HCT116 (cell line): ENCODE results near the gene DCP2. TPM values are rescaled to one million over a fixed set of nuclear protein-coding genes. Genes with fewer than 3 reads are reported as not detected.

Source experiments
- ATAC-seq: fragments of 200-7000 bp; cut with Tn5 transposase; 2 replicates; pipeline ENCODE4 v1.9.1; 2020; ENCODE audit warnings: mild to moderate bottlenecking, moderate library complexity
- BruUV-seq: library from RNA; stranded (reverse); fragments of 400-500 nt; replicated peaks from 2 replicates; lab custom pipeline; 2021; lab: Mats Ljungman, UMichigan
- CTCF ChIA-PET: fragments of 300-600 bp; sonication (Branson Sonifier 250); formaldehyde crosslinking; loops from one replicate; lab custom pipeline; 2021; ENCODE audit warnings: antibody characterized with exemption; lab: Charles Lee
- POLR2A ChIA-PET: fragments of 300-600, 350-600 bp; sonication (Branson Sonifier 250); formaldehyde crosslinking; loops from one replicate; lab custom pipeline; 2021; ENCODE audit warnings: antibody characterized with exemption; lab: Charles Lee
- RAD21 ChIA-PET, 2 experiments: fragments of 300-600 bp; sonication (Branson Sonifier 250); formaldehyde crosslinking; loops; one replicate each; lab custom pipeline; 2023; ENCODE audit warnings: low total read pairs in 2 of 2; ENCODE audit not compliant: uncharacterized antibody in 2 of 2, unreplicated experiment in 2 of 2, low non-redundant PET in 1 of 2; lab: Charles Lee
- DNase-seq: peaks from one replicate; pipeline ENCODE4 v3.0.0-alpha.2; 2010; ENCODE audit warnings: low read depth, low spot score
- H2AFZ ChIP-seq: fragments of 200-600 bp; shearing (Covaris generic), sonication (generic); 2 replicates; pipeline ENCODE4 v1.6.1; 2017; ENCODE audit warnings: low read depth, mixed run types, mixed read lengths, antibody characterized with exemption, low read length; ENCODE audit not compliant: poor library complexity, severe bottlenecking
- H3K27ac ChIP-seq: 2 replicates; pipeline ENCODE4 v1.5.1; 2012; ENCODE audit warnings: low read depth, low read length
- H3K27me3 ChIP-seq: fragments of 200-600 bp; sonication (generic); 2 replicates; pipeline ENCODE4 v1.6.1; 2016; ENCODE audit warnings: mixed run types, low read length, mixed read lengths; ENCODE audit not compliant: insufficient read depth
- H3K36me3 ChIP-seq, 2 experiments: fragments of 200-500 bp in 1 of 2; fragments of 200-600 bp in 1 of 2; sonication (Bioruptor generic) in 1 of 2; sonication (generic) in 1 of 2; 2 replicates each; pipeline versions ENCODE4 v1.5.1 to v1.6.1; 2014 to 2016; ENCODE audit warnings: low read length in 2 of 2, inconsistent platforms in 1 of 2, mixed read lengths in 1 of 2, mixed run types in 1 of 2; ENCODE audit not compliant: insufficient read depth in 2 of 2, control insufficient read depth in 1 of 2
- H3K4me1 ChIP-seq, 2 experiments: fragments of 200-600 bp in 1 of 2; sonication (generic) in 1 of 2; 2 replicates each; pipeline versions ENCODE4 v1.5.1 to v1.6.1; 2012 to 2017; ENCODE audit warnings: low read length in 2 of 2, inconsistent platforms in 1 of 2, mild to moderate bottlenecking in 1 of 2, mixed read lengths in 1 of 2, mixed run types in 1 of 2, moderate library complexity in 1 of 2; ENCODE audit not compliant: insufficient read depth in 2 of 2, control insufficient read depth in 1 of 2
- H3K4me2 ChIP-seq: fragments of 200-600 bp; sonication (generic); 2 replicates; pipeline ENCODE4 v1.6.1; 2017; ENCODE audit warnings: mixed run types, low read length, mixed read lengths
- H3K4me3 ChIP-seq, 2 experiments: fragments of 200-600 bp in 1 of 2; sonication (generic) in 1 of 2; replicated peaks in 1 of 2; 2 replicates each; pipeline ENCODE4 v1.5.1; 2011 to 2016; ENCODE audit warnings: low read length in 2 of 2, control low read depth in 1 of 2, low read depth in 1 of 2, mild to moderate bottlenecking in 1 of 2, mixed read lengths in 1 of 2, mixed run types in 1 of 2
- H3K79me2 ChIP-seq: fragments of 200-600 bp; sonication (generic); 2 replicates; pipeline ENCODE4 v1.6.1; 2017; ENCODE audit warnings: mild to moderate bottlenecking, mixed run types, low read length, moderate library complexity, mixed read lengths; ENCODE audit not compliant: insufficient read depth
- H3K9ac ChIP-seq: fragments of 200-600 bp; sonication (generic); 2 replicates; pipeline ENCODE4 v1.6.1; 2016; ENCODE audit warnings: low read length, mixed read lengths
- H3K9me2 ChIP-seq: fragments of 200-600 bp; sonication (generic), shearing (Covaris generic); 2 replicates; pipeline ENCODE4 v1.6.1; 2017; ENCODE audit warnings: mixed run types, mild to moderate bottlenecking, moderate library complexity; ENCODE audit not compliant: insufficient read depth
- H3K9me3 ChIP-seq, 2 experiments: fragments of 200-500 bp in 1 of 2; fragments of 200-600 bp in 1 of 2; sonication (Bioruptor generic) in 1 of 2; sonication (generic) in 1 of 2; 2 replicates each; pipeline ENCODE4 v1.6.1; 2014 to 2017; ENCODE audit warnings: low read length in 2 of 2, mixed read lengths in 2 of 2, inconsistent platforms in 1 of 2, low read depth in 1 of 2, mild to moderate bottlenecking in 1 of 2, mixed run types in 1 of 2, moderate library complexity in 1 of 2; ENCODE audit not compliant: control insufficient read depth in 1 of 2, insufficient read depth in 1 of 2
- H4K20me1 ChIP-seq: fragments of 200-600 bp; sonication (generic), shearing (Covaris generic); 2 replicates; pipeline ENCODE4 v1.6.1; 2017; ENCODE audit warnings: mixed run types, mild to moderate bottlenecking, moderate library complexity; ENCODE audit not compliant: insufficient read depth
- CBX3 ChIP-seq: IDR thresholded peaks from 2 replicates; pipeline ENCODE4 v1.6.1; 2012; ENCODE audit warnings: low read depth
- CEBPB ChIP-seq: IDR thresholded peaks from 2 replicates; pipeline ENCODE4 v1.6.1; 2012; ENCODE audit warnings: low read depth
- EZH2 ChIP-seq: fragments of 200-600 bp; sonication (generic); IDR thresholded peaks from 2 replicates; pipeline ENCODE4 v1.6.1; 2017; ENCODE audit warnings: antibody characterized with exemption, mixed run types
- EZH2phosphoT487 ChIP-seq: fragments of 200-600 bp; IDR thresholded peaks from 2 replicates; pipeline ENCODE4 v1.6.1; 2018; ENCODE audit warnings: antibody characterized with exemption, borderline replicate concordance
- FOSL1 ChIP-seq: IDR thresholded peaks from 2 replicates; pipeline ENCODE4 v1.6.1; 2012; ENCODE audit warnings: low read depth
- JUND ChIP-seq: IDR thresholded peaks from 2 replicates; pipeline ENCODE4 v1.6.1; 2012
- POLR2A ChIP-seq: IDR thresholded peaks from 2 replicates; pipeline ENCODE4 v1.7.0; 2011; ENCODE audit warnings: borderline replicate concordance; ENCODE audit not compliant: insufficient read depth, insufficient read length; ENCODE audit errors: extremely low read depth
- POLR2AphosphoS5 ChIP-seq: IDR thresholded peaks from 2 replicates; pipeline ENCODE4 v1.6.1; 2011; ENCODE audit warnings: mild to moderate bottlenecking, low read depth, low read length, moderate library complexity
- SIN3A ChIP-seq: IDR thresholded peaks from 2 replicates; pipeline ENCODE4 v1.6.1; 2012; ENCODE audit warnings: low read depth
- SP1 ChIP-seq: IDR thresholded peaks from 2 replicates; pipeline ENCODE4 v1.6.1; 2012; ENCODE audit warnings: low read depth
- YY1 ChIP-seq: IDR thresholded peaks from 2 replicates; pipeline ENCODE4 v1.6.1; 2011; ENCODE audit warnings: low read length, low read depth, moderate library complexity, mild to moderate bottlenecking; ENCODE audit not compliant: insufficient replicate concordance; ENCODE audit errors: extremely low read depth
- ZFX ChIP-seq: fragments of 450-650 bp; IDR thresholded peaks from 2 replicates; pipeline ENCODE4 v1.6.1; 2017
- intact Hi-C: fragments of 100-400 bp; cut with micrococcal nuclease; formaldehyde crosslinking; loops from 2 replicates; pipeline ENCODE4 v1.10.0; 2022
- total RNA-seq: library from RNA; stranded (reverse); gene quantifications from one replicate; pipeline ENCODE4 v1.2.1, GENCODE V29; 2021; ENCODE audit not compliant: unreplicated experiment
- TF ChIP-seq, protein P1 (sequence below): IDR thresholded peaks from 2 replicates; pipeline ENCODE4 v1.6.1; 2012; ENCODE audit warnings: low read depth
- TF ChIP-seq, protein P2 (sequence below): IDR thresholded peaks from 2 replicates; pipeline ENCODE4 v1.6.1; 2012
- TF ChIP-seq, protein P3 (sequence below): IDR thresholded peaks from 2 replicates; pipeline ENCODE4 v1.6.1; 2012
- TF ChIP-seq, protein P4 (sequence below): IDR thresholded peaks from 2 replicates; pipeline ENCODE4 v1.6.1; 2011; ENCODE audit warnings: mild to moderate bottlenecking, low read length, moderate library complexity; ENCODE audit not compliant: insufficient replicate concordance; ENCODE audit errors: extremely low read depth

Gene DCP2
- total RNA-seq, 1 experiment from 2014 or later = 57.1 TPM

DNA sequence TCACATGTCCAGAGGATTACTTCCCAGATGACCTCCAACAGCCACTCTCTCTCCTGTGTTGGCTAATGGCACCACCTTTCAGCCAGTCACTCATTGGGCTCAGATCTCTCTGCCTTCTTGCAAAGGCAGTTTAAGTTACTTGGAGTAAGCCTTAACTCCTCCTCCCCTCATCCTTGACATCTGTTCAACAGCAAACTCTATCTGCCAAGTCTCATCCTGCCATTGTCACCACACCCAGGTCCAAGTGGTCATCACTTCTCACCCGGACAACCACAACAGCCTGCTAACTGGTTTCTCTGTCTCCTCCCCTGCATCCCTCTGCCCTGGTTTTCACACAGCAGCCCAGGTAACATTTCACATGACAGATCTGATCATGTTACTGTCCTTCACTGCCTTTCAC lies 58.5 kb downstream of the DCP2 start:
- RAD21 ChIA-PET = no interaction called here

DNA sequence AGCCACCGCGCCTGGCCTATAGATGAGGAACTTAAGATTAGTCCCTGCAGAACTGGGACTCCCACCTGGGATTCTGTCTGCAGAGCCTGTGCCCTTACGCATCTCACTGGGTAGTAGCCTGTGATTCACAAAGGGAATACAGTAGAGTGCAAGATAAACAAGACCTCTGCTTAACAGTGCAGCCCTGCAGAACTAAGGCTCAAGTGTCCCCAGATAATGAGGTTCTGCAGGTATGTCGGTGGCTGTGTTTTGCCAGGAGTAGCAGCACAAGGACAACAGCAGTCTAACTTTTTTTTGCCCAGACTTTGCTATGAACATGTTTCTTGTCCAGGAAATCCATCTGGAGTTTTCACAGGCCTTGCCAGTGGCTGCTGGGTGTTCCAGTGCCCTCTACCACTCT lies 59.7 kb downstream of the DCP2 start:
- RAD21 ChIA-PET = no interaction called here
- CTCF ChIA-PET = no interaction called here
- no peak for TF ChIP-seq ZFX
- TF ChIP-seq, protein P1, sequence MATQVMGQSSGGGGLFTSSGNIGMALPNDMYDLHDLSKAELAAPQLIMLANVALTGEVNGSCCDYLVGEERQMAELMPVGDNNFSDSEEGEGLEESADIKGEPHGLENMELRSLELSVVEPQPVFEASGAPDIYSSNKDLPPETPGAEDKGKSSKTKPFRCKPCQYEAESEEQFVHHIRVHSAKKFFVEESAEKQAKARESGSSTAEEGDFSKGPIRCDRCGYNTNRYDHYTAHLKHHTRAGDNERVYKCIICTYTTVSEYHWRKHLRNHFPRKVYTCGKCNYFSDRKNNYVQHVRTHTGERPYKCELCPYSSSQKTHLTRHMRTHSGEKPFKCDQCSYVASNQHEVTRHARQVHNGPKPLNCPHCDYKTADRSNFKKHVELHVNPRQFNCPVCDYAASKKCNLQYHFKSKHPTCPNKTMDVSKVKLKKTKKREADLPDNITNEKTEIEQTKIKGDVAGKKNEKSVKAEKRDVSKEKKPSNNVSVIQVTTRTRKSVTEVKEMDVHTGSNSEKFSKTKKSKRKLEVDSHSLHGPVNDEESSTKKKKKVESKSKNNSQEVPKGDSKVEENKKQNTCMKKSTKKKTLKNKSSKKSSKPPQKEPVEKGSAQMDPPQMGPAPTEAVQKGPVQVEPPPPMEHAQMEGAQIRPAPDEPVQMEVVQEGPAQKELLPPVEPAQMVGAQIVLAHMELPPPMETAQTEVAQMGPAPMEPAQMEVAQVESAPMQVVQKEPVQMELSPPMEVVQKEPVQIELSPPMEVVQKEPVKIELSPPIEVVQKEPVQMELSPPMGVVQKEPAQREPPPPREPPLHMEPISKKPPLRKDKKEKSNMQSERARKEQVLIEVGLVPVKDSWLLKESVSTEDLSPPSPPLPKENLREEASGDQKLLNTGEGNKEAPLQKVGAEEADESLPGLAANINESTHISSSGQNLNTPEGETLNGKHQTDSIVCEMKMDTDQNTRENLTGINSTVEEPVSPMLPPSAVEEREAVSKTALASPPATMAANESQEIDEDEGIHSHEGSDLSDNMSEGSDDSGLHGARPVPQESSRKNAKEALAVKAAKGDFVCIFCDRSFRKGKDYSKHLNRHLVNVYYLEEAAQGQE = no peak
- no peak for TF ChIP-seq SP1
- TF ChIP-seq SIN3A = no peak
- no peak for TF ChIP-seq EZH2
- no peak for TF ChIP-seq POLR2A
- TF ChIP-seq JUND = no peak
- TF ChIP-seq, protein P2, sequence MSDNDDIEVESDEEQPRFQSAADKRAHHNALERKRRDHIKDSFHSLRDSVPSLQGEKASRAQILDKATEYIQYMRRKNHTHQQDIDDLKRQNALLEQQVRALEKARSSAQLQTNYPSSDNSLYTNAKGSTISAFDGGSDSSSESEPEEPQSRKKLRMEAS = no peak
- TF ChIP-seq, protein P3, sequence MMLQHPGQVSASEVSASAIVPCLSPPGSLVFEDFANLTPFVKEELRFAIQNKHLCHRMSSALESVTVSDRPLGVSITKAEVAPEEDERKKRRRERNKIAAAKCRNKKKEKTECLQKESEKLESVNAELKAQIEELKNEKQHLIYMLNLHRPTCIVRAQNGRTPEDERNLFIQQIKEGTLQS = no peak
- no peak for TF ChIP-seq EZH2phosphoT487
- no peak for TF ChIP-seq YY1
- TF ChIP-seq FOSL1 = no peak

More for the DNA sequence above, 58.5 kb downstream of the DCP2 start:
- Histone ChIP-seq H3K9me3 (no peaks in the 10 kb centered on the region), H3K27ac (no peak overlapping the region), H3K4me1 (peaks cover 0 to 19% of the 10 kb centered on the region in 2 experiments; a peak in 2 of 4 replicates), H3K79me2 (no peaks in the 10 kb centered on the region), H3K27me3 (no peaks in the 10 kb centered on the region), H3K9ac (no peak overlapping the region), H4K20me1 (no peaks in the 10 kb centered on the region), H3K36me3 (0 out of 4 replicates have a peak, but pooled peaks cover 0 to 4% of the 10 kb centered on the region in 2 experiments), H3K4me2 (no peak overlapping the region), H2AFZ (no peak overlapping the region), H3K9me2 (no peaks in the 10 kb centered on the region), H3K4me3 (no peak overlapping the region)
- ChIA-PET POLR2A (no interaction called here), CTCF (no interaction called here)
- DNase-seq = no peak
- BruUV-seq = no TSS peak
- intact Hi-C loops = no loop called here
- ATAC-seq = no peak
- TF ChIP-seq CEBPB (no peak), CBX3 (no peak), POLR2A (no peak), YY1 (no peak), POLR2AphosphoS5 (no peak)
- TF ChIP-seq, protein P4, sequence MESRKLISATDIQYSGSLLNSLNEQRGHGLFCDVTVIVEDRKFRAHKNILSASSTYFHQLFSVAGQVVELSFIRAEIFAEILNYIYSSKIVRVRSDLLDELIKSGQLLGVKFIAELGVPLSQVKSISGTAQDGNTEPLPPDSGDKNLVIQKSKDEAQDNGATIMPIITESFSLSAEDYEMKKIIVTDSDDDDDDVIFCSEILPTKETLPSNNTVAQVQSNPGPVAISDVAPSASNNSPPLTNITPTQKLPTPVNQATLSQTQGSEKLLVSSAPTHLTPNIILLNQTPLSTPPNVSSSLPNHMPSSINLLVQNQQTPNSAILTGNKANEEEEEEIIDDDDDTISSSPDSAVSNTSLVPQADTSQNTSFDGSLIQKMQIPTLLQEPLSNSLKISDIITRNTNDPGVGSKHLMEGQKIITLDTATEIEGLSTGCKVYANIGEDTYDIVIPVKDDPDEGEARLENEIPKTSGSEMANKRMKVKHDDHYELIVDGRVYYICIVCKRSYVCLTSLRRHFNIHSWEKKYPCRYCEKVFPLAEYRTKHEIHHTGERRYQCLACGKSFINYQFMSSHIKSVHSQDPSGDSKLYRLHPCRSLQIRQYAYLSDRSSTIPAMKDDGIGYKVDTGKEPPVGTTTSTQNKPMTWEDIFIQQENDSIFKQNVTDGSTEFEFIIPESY = no peak

More for the DNA sequence above, 59.7 kb downstream of the DCP2 start:
- no peaks in the 10 kb centered on the region for H4K20me1 ChIP-seq
- 0 out of 4 replicates have a peak, but pooled peaks cover 0 to 4% of the 10 kb centered on the region in 2 experiments for H3K36me3 ChIP-seq
- no peaks in the 10 kb centered on the region for H3K9me3 ChIP-seq
- H3K27ac ChIP-seq = no peak overlapping the region
- POLR2A ChIA-PET = no interaction called here
- H3K4me1 ChIP-seq = peaks cover 0 to 14% of the 10 kb centered on the region in 2 experiments; a peak in 2 of 4 replicates
- H3K4me2 ChIP-seq = no peak overlapping the region
- ATAC-seq (no peak), DNase-seq (no peak)
- no peaks in the 10 kb centered on the region for H3K27me3 ChIP-seq
- BruUV-seq = no TSS peak
- intact Hi-C loops = no loop called here
- no peaks in the 10 kb centered on the region for H3K79me2 ChIP-seq
- no peak overlapping the region for H3K4me3 ChIP-seq
- no peak overlapping the region for H3K9ac ChIP-seq
- H2AFZ ChIP-seq = no peak overlapping the region
- H3K9me2 ChIP-seq = no peaks in the 10 kb centered on the region
